IMR-90 (cell line): ENCODE results near the gene LONRF3. TPM values are rescaled to one million over a fixed set of nuclear protein-coding genes. Genes with fewer than 3 reads are reported as not detected.

Source experiments
- ATAC-seq: fragments of 200-7000 bp; cut with Tn5 transposase; 2 replicates; pipeline ENCODE4 v1.9.1; 2020; ENCODE audit warnings: low read depth, mild to moderate bottlenecking, moderate library complexity
- BruUV-seq: library from RNA; stranded (reverse); fragments of 400-500 nt; replicated peaks from 2 replicates; lab custom pipeline; 2021; lab: Mats Ljungman, UMichigan
- CTCF ChIA-PET: fragments of 300-600 bp; formaldehyde crosslinking; extraction: SDS; loops from one replicate; lab custom pipeline; 2021; ENCODE audit warnings: antibody characterized with exemption; lab: Yijun Ruan, JAX
- POLR2A ChIA-PET: fragments of 300-600 bp; sonication (Branson Sonifier 250); formaldehyde crosslinking; loops from one replicate; lab custom pipeline; 2022; ENCODE audit warnings: antibody characterized with exemption; ENCODE audit not compliant: unreplicated experiment; lab: Charles Lee
- DNase-seq: peaks from one replicate; pipeline ENCODE4 v3.0.0; 2013
- H2AFZ ChIP-seq: replicated peaks from 2 replicates; pipeline ENCODE3; 2013; ENCODE audit warnings: low read length, mild to moderate bottlenecking; ENCODE audit not compliant: poor library complexity
- H2AK5ac ChIP-seq: 2 replicates; pipeline ENCODE4 v1.6.1; 2013; ENCODE audit warnings: low read depth, low read length, inconsistent platforms
- H2AK9ac ChIP-seq: replicated peaks from 2 replicates; pipeline ENCODE3; 2013; ENCODE audit warnings: mild to moderate bottlenecking, low read depth, low read length, moderate library complexity; ENCODE audit not compliant: poor library complexity
- H2BK120ac ChIP-seq: 2 replicates; pipeline ENCODE4 v1.6.1; 2013; ENCODE audit warnings: low read depth, low read length, inconsistent platforms
- H2BK15ac ChIP-seq: 3 replicates; pipeline ENCODE4 v1.6.1; 2013; ENCODE audit warnings: low read depth, low read length, inconsistent platforms
- H2BK20ac ChIP-seq: 2 replicates; pipeline ENCODE4 v1.6.1; 2013; ENCODE audit warnings: low read depth, mild to moderate bottlenecking, inconsistent platforms, low read length, moderate library complexity
- H2BK5ac ChIP-seq: 2 replicates; pipeline ENCODE4 v1.6.1; 2013; ENCODE audit warnings: mild to moderate bottlenecking, low read depth, low read length, inconsistent platforms; ENCODE audit not compliant: poor library complexity, severe bottlenecking
- H3K14ac ChIP-seq: replicated peaks from 2 replicates; pipeline ENCODE4 v1.6.1; 2013; ENCODE audit warnings: low read depth, low read length, inconsistent platforms
- H3K18ac ChIP-seq: 2 replicates; pipeline ENCODE4 v1.6.1; 2013; ENCODE audit warnings: low read depth, low read length, control low read depth
- H3K23ac ChIP-seq: 2 replicates; pipeline ENCODE4 v1.6.1; 2013; ENCODE audit warnings: low read depth, low read length, inconsistent platforms
- H3K27ac ChIP-seq: 2 replicates; pipeline ENCODE4 v1.5.1; 2013; ENCODE audit warnings: mild to moderate bottlenecking, control low read depth, low read length; ENCODE audit not compliant: insufficient read depth
- H3K27me3 ChIP-seq: 2 replicates; pipeline ENCODE4 v1.6.1; 2013; ENCODE audit warnings: low read length; ENCODE audit not compliant: control insufficient read depth, insufficient read depth
- H3K36me3 ChIP-seq: 2 replicates; pipeline ENCODE4 v1.6.1; 2013; ENCODE audit warnings: low read length, mixed read lengths; ENCODE audit not compliant: control insufficient read depth, insufficient read depth
- H3K4ac ChIP-seq: 2 replicates; pipeline ENCODE4 v1.6.1; 2013; ENCODE audit warnings: low read depth, low read length, inconsistent platforms
- H3K4me1 ChIP-seq: 2 replicates; pipeline ENCODE4 v1.6.1; 2013; ENCODE audit warnings: low read length, mixed read lengths; ENCODE audit not compliant: control insufficient read depth, insufficient read depth
- H3K4me2 ChIP-seq: 2 replicates; pipeline ENCODE4 v1.6.1; 2013; ENCODE audit warnings: low read depth, mild to moderate bottlenecking, control low read depth, low read length, moderate library complexity
- H3K4me3 ChIP-seq: 2 replicates; pipeline ENCODE4 v1.5.1; 2013; ENCODE audit warnings: low read depth, mild to moderate bottlenecking, control low read depth, low read length, moderate library complexity; ENCODE audit not compliant: insufficient read depth
- H3K56ac ChIP-seq: 2 replicates; pipeline ENCODE4 v1.6.1; 2013; ENCODE audit warnings: low read length, inconsistent platforms; ENCODE audit not compliant: insufficient read depth; ENCODE audit errors: extremely low read depth
- H3K79me1 ChIP-seq, 2 experiments: 2 replicates each; pipeline ENCODE4 v1.6.1; 2013; ENCODE audit warnings: low read length in 2 of 2, inconsistent platforms in 1 of 2, low read depth in 1 of 2
- H3K9ac ChIP-seq: 2 replicates; pipeline ENCODE4 v1.6.1; 2013; ENCODE audit warnings: low read depth, low read length, control low read depth
- H3K9me1 ChIP-seq: 2 replicates; pipeline ENCODE4 v1.6.1; 2013; ENCODE audit warnings: low read length, inconsistent platforms; ENCODE audit not compliant: insufficient read depth
- H3K9me3 ChIP-seq: 2 replicates; pipeline ENCODE4 v1.6.1; 2013; ENCODE audit warnings: low read length; ENCODE audit not compliant: control insufficient read depth, insufficient read depth
- H4K20me1 ChIP-seq: 2 replicates; pipeline ENCODE4 v1.6.1; 2013; ENCODE audit warnings: low read length, inconsistent platforms; ENCODE audit not compliant: insufficient read depth
- H4K5ac ChIP-seq: 2 replicates; pipeline ENCODE4 v1.6.1; 2013; ENCODE audit warnings: mild to moderate bottlenecking, low read depth, low read length, control low read depth
- H4K8ac ChIP-seq, 2 experiments: 2 replicates each; pipeline ENCODE4 v1.6.1; 2013; ENCODE audit warnings: low read depth in 2 of 2, low read length in 2 of 2, control low read depth in 1 of 2, inconsistent platforms in 1 of 2
- H4K91ac ChIP-seq: 2 replicates; pipeline ENCODE4 v1.6.1; 2013; ENCODE audit warnings: low read depth, low read length, inconsistent platforms; ENCODE audit not compliant: insufficient read depth
- BHLHE40 ChIP-seq: fragments of 150-350 bp; IDR thresholded peaks from 2 replicates; pipeline ENCODE4 v1.6.1; 2016; ENCODE audit warnings: mild to moderate bottlenecking, low read depth, low read length
- CEBPB ChIP-seq: IDR thresholded peaks from 2 replicates; pipeline ENCODE4 v1.6.1; 2012; ENCODE audit warnings: low read depth, low read length, improper control_type of control experiment
- CHD1 ChIP-seq: IDR thresholded peaks from 2 replicates; pipeline ENCODE4 v1.6.1; 2012; ENCODE audit warnings: low read depth, low read length, improper control_type of control experiment
- FOS ChIP-seq: fragments of 150-350 bp; IDR thresholded peaks from 2 replicates; pipeline ENCODE4 v1.6.1; 2016; ENCODE audit warnings: low read depth, low read length
- MAFK ChIP-seq: IDR thresholded peaks from 2 replicates; pipeline ENCODE4 v1.6.1; 2012; ENCODE audit warnings: low read depth, low read length, improper control_type of control experiment
- MAZ ChIP-seq: IDR thresholded peaks from 2 replicates; pipeline ENCODE4 v1.6.1; 2012; ENCODE audit warnings: low read depth, mild to moderate bottlenecking, low read length, improper control_type of control experiment, moderate library complexity, borderline replicate concordance
- MXI1 ChIP-seq: IDR thresholded peaks from 2 replicates; pipeline ENCODE4 v1.6.1; 2012; ENCODE audit warnings: low read depth, mild to moderate bottlenecking, low read length, moderate library complexity, borderline replicate concordance
- NFE2L2 ChIP-seq: fragments of 150-350 bp; IDR thresholded peaks from 2 replicates; pipeline ENCODE4 v1.6.1; 2016; ENCODE audit warnings: low read depth, mild to moderate bottlenecking, low read length
- POLR2A ChIP-seq: IDR thresholded peaks from 2 replicates; pipeline ENCODE4 v1.6.1; 2012; ENCODE audit warnings: mild to moderate bottlenecking, low read depth, low read length
- RAD21 ChIP-seq: IDR thresholded peaks from 2 replicates; pipeline ENCODE4 v1.6.1; 2012; ENCODE audit warnings: low read length, improper control_type of control experiment
- RCOR1 ChIP-seq: IDR thresholded peaks from 2 replicates; pipeline ENCODE4 v1.6.1; 2012; ENCODE audit warnings: mild to moderate bottlenecking, low read length, improper control_type of control experiment; ENCODE audit not compliant: insufficient replicate concordance
- RFX5 ChIP-seq: IDR thresholded peaks from 2 replicates; pipeline ENCODE4 v1.8.0; 2012; ENCODE audit warnings: low read depth, mild to moderate bottlenecking, low read length, moderate library complexity
- SMC3 ChIP-seq: fragments of 150-350 bp; IDR thresholded peaks from 2 replicates; pipeline ENCODE4 v1.6.1; 2016; ENCODE audit warnings: low read depth, mild to moderate bottlenecking, antibody characterized with exemption, low read length, moderate library complexity
- WGBS, 2 experiments: methylation state at CpG; one replicate each; pipeline versions ENCODE4 v1.1.5 to v1.1.7; 2013; ENCODE audit warnings: missing lambda C conversion rate in 2 of 2; ENCODE audit not compliant: insufficient read length in 1 of 2; ENCODE audit errors: extremely low coverage in 2 of 2; 5-methylcytosine and 5-hydroxymethylcytosine counted together
- dilution Hi-C: fragments of 300-500 bp; cut with HindIII; formaldehyde crosslinking; loops from one replicate; pipeline ENCODE4 v1.14.3; 2018; ENCODE audit warnings: low sequenced_read_pairs; ENCODE audit not compliant: unreplicated experiment
- in situ Hi-C: fragments of 300-500 bp; cut with MboI; formaldehyde crosslinking; loops from 3 replicates; pipeline ENCODE4 v1.14.3; 2019; ENCODE audit warnings: low sequenced_read_pairs, inconsistent platforms, mixed read lengths
- intact Hi-C: fragments of 100-400 bp; cut with micrococcal nuclease; formaldehyde crosslinking; loops from 2 replicates; pipeline ENCODE4 v1.10.0; 2022
- polyA plus RNA-seq, 3 experiments: library from polyadenylated mRNA; depleted of rRNA; stranded (reverse); fragments of >200 nt; gene quantifications; 2 replicates each; pipeline ENCODE4 v1.2.3, GENCODE V29; 2012; ENCODE audit warnings: low replicate concordance in 1 of 3
- total RNA-seq: library from RNA; depleted of rRNA; stranded (reverse); fragments of >200 nt; gene quantifications from 2 replicates; pipeline ENCODE4 v1.2.3, GENCODE V29; 2012
- TF ChIP-seq, protein P1 (sequence below): conservative IDR thresholded peaks from 2 replicates; pipeline ENCODE4 v1.5.1; 2012; ENCODE audit warnings: mild to moderate bottlenecking, low read depth, low read length, improper control_type of control experiment
- TF ChIP-seq, protein P2 (sequence below): fragments of 150-350 bp; IDR thresholded peaks from 2 replicates; pipeline ENCODE4 v1.6.1; 2017; ENCODE audit warnings: mild to moderate bottlenecking, antibody characterized with exemption, low read length, low read depth
- TF ChIP-seq, protein P3 (sequence below): fragments of 150-350 bp; IDR thresholded peaks from 2 replicates; pipeline ENCODE4 v1.6.1; 2016; ENCODE audit warnings: low read depth, mild to moderate bottlenecking, low read length, moderate library complexity, borderline replicate concordance

Gene LONRF3
- total and polyA plus RNA-seq, 2 of the 4 experiments (the other 2 are of a cell fraction) = not detected

- no peak overlapping the region for H2BK5ac ChIP-seq
- no TSS peak for BruUV-seq
- peaks cover 6% of the 10 kb centered on the region for H3K27me3 ChIP-seq
- no peak overlapping the region for H3K18ac ChIP-seq
- ChIA-PET CTCF (interaction anchor here (0.6 kb wide), 1 partner anchor 265 kb away, joined by 3 read pairs; no protein-coding TSS in a partner anchor), POLR2A (no interaction called here)
- no peak overlapping the region for H2AFZ ChIP-seq
- no peak overlapping the region for H3K4ac ChIP-seq
- no peak overlapping the region for H3K56ac ChIP-seq
- ATAC-seq = no peak
- dilution Hi-C loops = no loop called here
- H3K9ac ChIP-seq = no peak overlapping the region
- no peak overlapping the region for H4K91ac ChIP-seq
- no peak overlapping the region for H2BK120ac ChIP-seq
- in situ Hi-C loops = no loop called here
- no peak overlapping the region for H2BK20ac ChIP-seq
- no CpG with 5 or more reads among the region's 2 CpGs for WGBS, 2 experiments
- H3K9me3 ChIP-seq = no peaks in the 10 kb centered on the region
- no peaks in the 10 kb centered on the region for H3K4me1 ChIP-seq
- no peaks in the 10 kb centered on the region for H3K79me1 ChIP-seq
- no peak overlapping the region for H2AK5ac ChIP-seq
- H3K23ac ChIP-seq = no peak overlapping the region
- TF ChIP-seq RAD21 (no peak), MAFK (no peak), NFE2L2 (no peak), POLR2A (no peak), MAZ (no peak), MXI1 (no peak), RFX5 (no peak), BHLHE40 (no peak), CEBPB (no peak), SMC3 (no peak), RCOR1 (no peak), FOS (no peak), CHD1 (no peak)
- TF ChIP-seq, protein P1, sequence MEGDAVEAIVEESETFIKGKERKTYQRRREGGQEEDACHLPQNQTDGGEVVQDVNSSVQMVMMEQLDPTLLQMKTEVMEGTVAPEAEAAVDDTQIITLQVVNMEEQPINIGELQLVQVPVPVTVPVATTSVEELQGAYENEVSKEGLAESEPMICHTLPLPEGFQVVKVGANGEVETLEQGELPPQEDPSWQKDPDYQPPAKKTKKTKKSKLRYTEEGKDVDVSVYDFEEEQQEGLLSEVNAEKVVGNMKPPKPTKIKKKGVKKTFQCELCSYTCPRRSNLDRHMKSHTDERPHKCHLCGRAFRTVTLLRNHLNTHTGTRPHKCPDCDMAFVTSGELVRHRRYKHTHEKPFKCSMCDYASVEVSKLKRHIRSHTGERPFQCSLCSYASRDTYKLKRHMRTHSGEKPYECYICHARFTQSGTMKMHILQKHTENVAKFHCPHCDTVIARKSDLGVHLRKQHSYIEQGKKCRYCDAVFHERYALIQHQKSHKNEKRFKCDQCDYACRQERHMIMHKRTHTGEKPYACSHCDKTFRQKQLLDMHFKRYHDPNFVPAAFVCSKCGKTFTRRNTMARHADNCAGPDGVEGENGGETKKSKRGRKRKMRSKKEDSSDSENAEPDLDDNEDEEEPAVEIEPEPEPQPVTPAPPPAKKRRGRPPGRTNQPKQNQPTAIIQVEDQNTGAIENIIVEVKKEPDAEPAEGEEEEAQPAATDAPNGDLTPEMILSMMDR = no peak
- TF ChIP-seq, protein P2, sequence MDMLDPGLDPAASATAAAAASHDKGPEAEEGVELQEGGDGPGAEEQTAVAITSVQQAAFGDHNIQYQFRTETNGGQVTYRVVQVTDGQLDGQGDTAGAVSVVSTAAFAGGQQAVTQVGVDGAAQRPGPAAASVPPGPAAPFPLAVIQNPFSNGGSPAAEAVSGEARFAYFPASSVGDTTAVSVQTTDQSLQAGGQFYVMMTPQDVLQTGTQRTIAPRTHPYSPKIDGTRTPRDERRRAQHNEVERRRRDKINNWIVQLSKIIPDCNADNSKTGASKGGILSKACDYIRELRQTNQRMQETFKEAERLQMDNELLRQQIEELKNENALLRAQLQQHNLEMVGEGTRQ = no peak
- TF ChIP-seq, protein P3, sequence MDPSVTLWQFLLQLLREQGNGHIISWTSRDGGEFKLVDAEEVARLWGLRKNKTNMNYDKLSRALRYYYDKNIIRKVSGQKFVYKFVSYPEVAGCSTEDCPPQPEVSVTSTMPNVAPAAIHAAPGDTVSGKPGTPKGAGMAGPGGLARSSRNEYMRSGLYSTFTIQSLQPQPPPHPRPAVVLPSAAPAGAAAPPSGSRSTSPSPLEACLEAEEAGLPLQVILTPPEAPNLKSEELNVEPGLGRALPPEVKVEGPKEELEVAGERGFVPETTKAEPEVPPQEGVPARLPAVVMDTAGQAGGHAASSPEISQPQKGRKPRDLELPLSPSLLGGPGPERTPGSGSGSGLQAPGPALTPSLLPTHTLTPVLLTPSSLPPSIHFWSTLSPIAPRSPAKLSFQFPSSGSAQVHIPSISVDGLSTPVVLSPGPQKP = no peak
- H3K36me3 ChIP-seq = no peaks in the 10 kb centered on the region
- H2BK15ac ChIP-seq = no peak overlapping the region
- H2AK9ac ChIP-seq = no peak overlapping the region
- H3K4me3 ChIP-seq = no peak overlapping the region
- H4K20me1 ChIP-seq = no peaks in the 10 kb centered on the region
- no peak overlapping the region for H3K14ac ChIP-seq
- no peak overlapping the region for H3K27ac ChIP-seq
- H3K4me2 ChIP-seq = no peak overlapping the region
- no peak overlapping the region for H4K8ac ChIP-seq
- no peak for DNase-seq
- intact Hi-C loops = no loop called here
- H3K9me1 ChIP-seq = no peaks in the 10 kb centered on the region
- no peak overlapping the region for H4K5ac ChIP-seq
These were observed 10.2 kb upstream of the LONRF3 start for GRCh38 chrX:118964252-118964651.
